ENCODE results near the gene STYXL2.

The STYXL2 gene

GRCh38 chr1:167102906-167103573 is 9.2 kb downstream of the STYXL2 start:
- TF ChIP-seq, protein P1, sequence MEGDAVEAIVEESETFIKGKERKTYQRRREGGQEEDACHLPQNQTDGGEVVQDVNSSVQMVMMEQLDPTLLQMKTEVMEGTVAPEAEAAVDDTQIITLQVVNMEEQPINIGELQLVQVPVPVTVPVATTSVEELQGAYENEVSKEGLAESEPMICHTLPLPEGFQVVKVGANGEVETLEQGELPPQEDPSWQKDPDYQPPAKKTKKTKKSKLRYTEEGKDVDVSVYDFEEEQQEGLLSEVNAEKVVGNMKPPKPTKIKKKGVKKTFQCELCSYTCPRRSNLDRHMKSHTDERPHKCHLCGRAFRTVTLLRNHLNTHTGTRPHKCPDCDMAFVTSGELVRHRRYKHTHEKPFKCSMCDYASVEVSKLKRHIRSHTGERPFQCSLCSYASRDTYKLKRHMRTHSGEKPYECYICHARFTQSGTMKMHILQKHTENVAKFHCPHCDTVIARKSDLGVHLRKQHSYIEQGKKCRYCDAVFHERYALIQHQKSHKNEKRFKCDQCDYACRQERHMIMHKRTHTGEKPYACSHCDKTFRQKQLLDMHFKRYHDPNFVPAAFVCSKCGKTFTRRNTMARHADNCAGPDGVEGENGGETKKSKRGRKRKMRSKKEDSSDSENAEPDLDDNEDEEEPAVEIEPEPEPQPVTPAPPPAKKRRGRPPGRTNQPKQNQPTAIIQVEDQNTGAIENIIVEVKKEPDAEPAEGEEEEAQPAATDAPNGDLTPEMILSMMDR (IDR thresholded peaks at IDR 0.05; ENCODE audit: control insufficient read depth, insufficient read depth, low read depth, low read length, missing control alignments) = no peak
- DNase-seq (ENCODE audit: low read depth) = no peak
- H3K4me3 ChIP-seq (ENCODE audit: control insufficient read depth, low read depth, low read length) = no peak overlapping the region

DNA sequence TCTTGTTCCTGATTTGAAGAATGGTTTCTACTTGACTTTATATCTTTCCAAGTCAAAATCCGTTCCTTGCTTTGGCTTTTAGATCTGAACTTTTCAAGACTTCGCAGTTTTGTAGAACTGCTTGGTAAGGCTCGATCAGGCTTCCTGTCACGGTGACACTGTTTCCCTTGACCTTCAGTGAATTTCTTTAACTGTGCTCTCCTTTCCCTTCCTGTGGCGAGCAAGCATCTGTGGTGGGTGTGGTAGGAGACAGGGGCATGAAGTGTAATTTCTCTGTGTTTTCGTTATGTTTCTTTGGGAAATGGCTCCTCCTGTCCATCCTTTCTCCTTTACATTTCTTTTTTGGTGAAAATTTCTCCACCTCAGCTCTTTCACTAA is 10.4 kb downstream of the STYXL2 start:
- TF ChIP-seq, protein P1 (IDR thresholded peaks at IDR 0.05; ENCODE audit: control insufficient read depth, insufficient read depth, low read depth, low read length, missing control alignments) = no peak
- no peak overlapping the region for H3K4me3 ChIP-seq (ENCODE audit: control insufficient read depth, low read depth, low read length)
- no peak for DNase-seq (ENCODE audit: low read depth)

- DNase-seq (ENCODE audit: low read depth) = no peak
- no peak overlapping the region for H3K4me3 ChIP-seq (ENCODE audit: control insufficient read depth, low read depth, low read length)
- TF ChIP-seq, protein P1 (IDR thresholded peaks at IDR 0.05; ENCODE audit: control insufficient read depth, insufficient read depth, low read depth, low read length, missing control alignments) = no peak
These were observed 11.6 kb downstream of the STYXL2 start for GRCh38 chr1:167105271-167106118.

DNA sequence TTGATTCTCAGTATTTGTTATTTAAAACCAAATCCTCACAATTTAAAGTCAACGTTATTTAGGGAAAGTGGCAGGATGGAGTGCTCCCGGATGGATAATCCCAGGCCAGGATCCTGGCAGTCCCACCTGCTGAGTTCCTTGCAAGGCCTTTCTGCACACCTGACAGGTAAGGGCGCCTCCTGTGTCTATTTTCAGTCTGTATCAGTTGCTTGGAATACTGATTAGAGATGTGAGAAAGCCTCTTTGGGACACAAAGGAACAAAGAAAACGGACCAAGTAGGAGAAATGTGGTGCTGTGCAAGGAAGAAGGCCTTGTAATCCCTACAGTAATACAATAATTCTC is 12.2 kb downstream of the STYXL2 start:
- no peak for DNase-seq (ENCODE audit: low read depth)
- no peak overlapping the region for H3K4me3 ChIP-seq (ENCODE audit: control insufficient read depth, low read depth, low read length)
- TF ChIP-seq, protein P1 (IDR thresholded peaks at IDR 0.05; ENCODE audit: control insufficient read depth, insufficient read depth, low read depth, low read length, missing control alignments) = no peak

DNA sequence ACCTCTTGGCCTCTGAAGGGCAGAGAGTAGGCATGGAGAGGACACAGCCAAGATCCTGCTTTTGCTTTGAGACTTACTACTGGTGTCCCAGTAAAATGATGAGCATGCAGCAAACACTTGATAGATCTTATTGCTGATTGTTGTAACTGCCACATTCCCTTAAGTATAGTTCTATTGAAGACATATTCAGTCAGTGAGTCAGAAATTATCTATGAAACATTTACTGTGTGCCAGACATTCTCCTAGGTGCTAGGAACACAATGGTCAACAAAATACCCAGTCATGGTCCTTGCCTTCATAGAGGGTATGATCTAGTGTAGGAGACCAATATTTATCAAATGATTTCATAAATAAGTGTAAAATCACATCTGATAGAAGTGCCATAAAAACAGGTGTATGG is 13.6 kb downstream of the STYXL2 start:
- H3K4me3 ChIP-seq (ENCODE audit: control insufficient read depth, low read depth, low read length) = no peak overlapping the region
- TF ChIP-seq, protein P1 (IDR thresholded peaks at IDR 0.05; ENCODE audit: control insufficient read depth, insufficient read depth, low read depth, low read length, missing control alignments) = no peak
- DNase-seq (ENCODE audit: low read depth) = no peak

DNA sequence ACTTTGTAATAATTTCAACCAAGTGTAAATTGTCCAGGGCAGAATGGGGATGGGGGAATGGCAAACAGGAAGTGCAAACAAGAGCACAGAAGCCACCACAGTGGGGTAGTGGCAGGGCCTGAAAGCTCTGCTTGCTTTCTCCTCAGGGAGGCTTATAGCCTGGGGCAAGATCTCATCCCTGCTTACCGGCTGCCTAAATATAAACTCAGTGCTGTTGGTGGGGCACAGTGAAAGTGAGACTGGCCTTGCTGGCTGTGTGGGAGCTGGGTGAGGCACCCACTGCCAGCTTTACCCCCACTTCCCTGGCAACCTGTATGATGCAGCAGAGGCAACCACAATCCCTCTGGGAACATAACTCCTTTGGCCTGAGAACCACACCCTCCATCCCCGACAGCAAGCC is 15.2 kb downstream of the STYXL2 start:
- DNase-seq (ENCODE audit: low read depth) = no peak
- TF ChIP-seq, protein P1 (IDR thresholded peaks at IDR 0.05; ENCODE audit: control insufficient read depth, insufficient read depth, low read depth, low read length, missing control alignments) = no peak
- no peak overlapping the region for H3K4me3 ChIP-seq (ENCODE audit: control insufficient read depth, low read depth, low read length)
